Fibroblast of skin of left quadriceps (primary cell): Measurements from ENCODE around the gene HSPA4L.

Experiments
- DNase-seq, 2 experiments: peaks; one replicate each; pipeline ENCODE4 v3.0.0-alpha.2; 2013; ENCODE audit warnings: low read depth in 2 of 2

The HSPA4L gene

GRCh38 chr4:127783955-127784770, 2.0 kb downstream of the HSPA4L start:
- no peak for DNase-seq

GRCh38 chr4:127788517-127788916, 6.4 kb downstream of the HSPA4L start:
- DNase-seq: no peak

DNA sequence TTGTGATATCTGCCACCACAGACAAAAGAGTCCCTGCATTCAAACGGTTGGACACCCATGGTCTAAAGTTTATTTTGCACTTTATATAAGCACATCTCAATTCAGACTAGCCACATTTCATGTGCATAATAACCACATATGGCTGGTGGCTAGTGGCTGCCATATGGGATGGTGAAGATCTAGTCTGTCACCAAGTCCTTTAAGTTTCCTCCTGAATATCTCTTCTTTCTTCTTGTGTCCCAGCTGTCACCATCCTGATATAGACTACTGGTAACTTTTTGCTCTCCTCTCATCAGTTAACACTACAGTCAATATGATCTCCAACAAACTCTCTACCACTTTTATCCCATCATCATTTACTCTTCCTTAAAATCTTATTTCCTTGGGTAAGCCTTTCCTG, 9.3 kb downstream of the HSPA4L start:
- no peak for DNase-seq

DNA sequence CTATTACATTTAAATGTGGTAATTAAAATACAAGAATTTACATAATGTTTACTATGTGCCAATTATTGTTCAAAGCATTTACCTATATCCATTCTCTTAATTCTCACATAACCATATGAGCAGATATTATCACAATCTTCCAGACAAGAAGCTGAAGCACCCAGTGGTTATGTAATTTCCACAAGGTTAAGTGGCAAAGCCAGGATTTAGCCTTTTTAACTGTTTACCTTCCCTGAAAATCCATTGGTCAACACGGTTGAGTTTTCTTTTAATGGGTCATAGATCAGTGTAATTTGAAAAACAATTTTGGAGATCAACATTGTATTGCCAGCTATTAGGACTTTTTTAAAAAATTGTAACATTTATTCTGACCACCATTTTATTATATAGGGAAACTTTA, 11.4 kb downstream of the HSPA4L start:
- no peak for DNase-seq

GRCh38 chr4:127799711-127800110, 17.6 kb downstream of the HSPA4L start:
- no peak for DNase-seq

GRCh38 chr4:127809173-127809800, 27.2 kb downstream of the HSPA4L start:
- DNase-seq: no peak

DNA sequence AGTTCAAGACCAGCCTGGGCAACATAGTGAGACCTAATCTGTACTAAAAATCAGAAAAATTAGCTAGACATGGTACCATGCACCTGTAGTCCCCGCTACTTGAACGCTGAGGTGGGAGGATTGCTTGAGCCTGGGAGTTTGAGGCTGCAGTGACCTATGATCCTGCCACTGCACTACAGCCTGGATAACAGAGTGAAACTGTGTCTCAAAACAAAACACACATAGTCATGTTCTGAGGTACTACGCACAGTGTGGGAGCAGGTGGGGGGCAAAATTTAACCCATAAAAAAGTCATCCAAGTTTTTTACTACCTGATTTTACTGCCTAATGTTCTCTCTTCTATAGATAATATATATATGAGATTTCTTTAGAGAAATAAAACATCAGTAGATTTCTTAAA, 28.4 kb downstream of the HSPA4L start:
- DNase-seq: no peak

GRCh38 chr4:127822430-127822829, 40.3 kb downstream of the HSPA4L start:
- DNase-seq: no peak

DNA sequence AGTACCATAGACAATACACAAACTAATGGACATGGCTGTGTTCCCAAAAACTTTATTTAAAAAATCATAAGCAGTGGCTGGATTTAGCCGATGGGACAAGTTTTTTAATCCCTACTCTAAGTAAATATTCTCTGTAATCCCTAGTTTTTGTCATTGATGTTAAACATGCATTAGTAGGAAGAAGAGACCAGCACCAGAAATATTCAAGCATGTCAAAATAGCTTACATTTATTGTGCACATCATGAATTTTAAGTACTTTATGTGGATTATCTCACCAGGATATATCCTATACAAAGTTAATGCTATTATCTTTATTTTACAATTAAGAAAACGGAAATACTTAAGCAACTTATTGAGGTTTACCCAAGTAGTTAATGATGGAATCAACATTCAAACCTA, 46.0 kb downstream of the HSPA4L start:
- DNase-seq: no peak

- DNase-seq: no peak
Observed at GRCh38 chr4:127829014-127829413, 46.9 kb downstream of the HSPA4L start.

- DNase-seq: no peak
Observed at GRCh38 chr4:127832585-127832984, 50.5 kb downstream of the HSPA4L start.

DNA sequence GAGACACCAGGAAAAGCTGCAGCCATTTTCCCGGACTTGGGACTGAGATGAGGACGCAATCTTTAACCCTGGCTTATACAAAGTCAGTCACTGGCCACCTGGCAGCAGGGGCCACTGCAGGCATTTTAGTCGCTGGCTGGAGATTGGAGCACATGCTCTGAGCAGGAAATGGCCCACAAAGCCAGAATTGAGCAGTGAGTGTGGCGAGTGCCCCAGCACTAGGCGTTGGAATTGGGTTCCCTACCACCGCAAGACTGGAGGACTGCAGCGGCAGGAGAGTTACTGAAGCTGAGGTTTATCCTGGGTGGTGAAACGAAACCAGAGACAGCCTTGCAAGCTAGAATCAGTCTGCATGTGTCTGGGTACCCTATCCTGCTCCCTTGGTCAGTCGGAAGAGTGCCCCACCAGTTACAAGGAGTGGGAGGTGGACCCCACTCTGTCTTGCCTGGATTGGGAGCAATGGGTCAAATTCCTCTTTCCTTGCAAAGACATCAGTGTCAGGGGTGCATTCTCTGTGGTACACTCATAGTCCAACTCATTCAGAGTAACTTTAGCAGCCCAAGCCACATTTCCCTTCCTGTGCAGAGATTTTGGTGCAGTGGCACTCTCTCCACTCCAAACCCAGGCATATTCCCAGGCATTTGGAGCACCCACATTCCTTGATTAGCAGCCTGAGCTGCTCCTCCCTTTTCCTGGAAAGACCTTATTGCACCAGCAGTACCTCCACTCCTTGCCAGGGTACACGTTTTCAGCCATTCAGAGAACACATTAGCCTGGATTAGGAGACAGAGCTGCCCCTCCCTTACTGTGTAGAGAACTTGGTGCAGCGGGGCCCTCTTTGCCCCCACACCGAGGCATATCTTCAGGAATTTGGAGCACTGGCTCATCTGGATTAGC, 61.8 kb downstream of the HSPA4L start:
- no peak for DNase-seq

GRCh38 chr4:127844601-127845116, 62.5 kb downstream of the HSPA4L start:
- no peak for DNase-seq

DNA sequence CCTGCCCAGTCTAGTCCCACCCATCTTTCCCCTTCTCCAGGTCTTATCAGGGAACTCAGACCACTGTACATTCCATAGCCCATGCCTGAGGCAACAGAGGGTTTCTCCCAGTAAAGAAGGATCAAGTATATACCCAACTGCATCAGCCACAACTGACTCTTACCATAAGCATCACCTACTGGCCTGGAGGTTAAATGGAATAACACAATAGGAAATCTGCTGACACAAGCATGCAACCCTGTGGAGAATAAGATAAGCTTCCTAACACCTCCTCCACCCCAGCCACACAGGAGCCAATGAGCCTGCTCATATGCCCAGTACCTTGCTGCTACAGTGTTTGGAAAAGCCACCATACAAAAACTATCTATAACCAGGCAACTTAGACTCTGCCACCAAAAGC, 63.9 kb downstream of the HSPA4L start:
- no peak for DNase-seq

DNA sequence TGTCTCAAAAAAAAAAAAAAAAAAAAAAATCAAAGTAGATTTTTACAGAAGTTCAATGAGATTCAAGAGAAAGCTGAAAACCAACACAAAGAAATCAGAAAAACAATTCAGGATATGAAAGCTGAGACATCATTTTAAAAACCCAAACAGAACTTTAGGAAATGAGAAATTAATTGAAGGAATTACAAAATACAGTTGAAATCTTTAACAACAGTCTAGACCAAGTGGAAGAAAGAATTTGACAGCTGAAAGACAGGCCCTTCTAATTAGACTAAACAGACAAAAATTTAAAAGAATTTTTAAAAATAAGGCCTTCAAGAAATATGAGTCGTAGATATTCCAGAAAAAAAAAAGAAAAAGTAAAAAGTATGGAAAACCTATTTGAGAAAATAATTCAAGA, 64.6 kb downstream of the HSPA4L start:
- DNase-seq: no peak

DNA sequence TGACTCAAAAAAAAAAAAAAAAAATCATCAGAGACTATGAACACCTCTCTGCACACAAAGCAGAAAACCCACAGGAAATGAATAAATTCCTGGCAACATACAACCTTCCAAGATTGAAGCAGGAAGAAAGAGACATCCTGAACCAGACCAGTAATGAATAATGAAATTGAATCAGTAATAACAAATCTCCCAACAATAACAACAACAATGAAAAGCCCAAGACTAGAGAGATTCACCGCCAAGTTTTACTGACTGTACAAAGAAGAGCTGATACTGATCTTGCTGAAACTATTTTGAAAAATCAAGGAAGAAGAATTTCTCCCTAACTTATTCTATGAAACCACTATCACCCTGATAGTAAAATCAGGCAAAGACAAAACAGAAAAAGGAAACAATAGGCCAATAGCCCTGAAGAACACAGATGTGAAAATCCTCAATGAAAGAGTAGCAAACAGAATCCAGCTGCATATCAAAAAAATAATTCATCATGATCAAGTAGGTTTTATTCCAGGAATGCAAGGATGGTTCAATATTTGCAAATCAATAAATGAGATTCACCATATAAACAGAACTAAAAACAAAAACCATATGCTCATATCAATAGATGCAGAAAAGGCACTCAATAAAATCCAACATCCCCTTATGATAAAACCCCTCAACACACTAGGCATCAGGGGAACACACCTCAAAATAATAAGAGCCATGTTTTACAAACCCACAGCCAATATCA, 67.5 kb downstream of the HSPA4L start:
- DNase-seq: no peak

DNA sequence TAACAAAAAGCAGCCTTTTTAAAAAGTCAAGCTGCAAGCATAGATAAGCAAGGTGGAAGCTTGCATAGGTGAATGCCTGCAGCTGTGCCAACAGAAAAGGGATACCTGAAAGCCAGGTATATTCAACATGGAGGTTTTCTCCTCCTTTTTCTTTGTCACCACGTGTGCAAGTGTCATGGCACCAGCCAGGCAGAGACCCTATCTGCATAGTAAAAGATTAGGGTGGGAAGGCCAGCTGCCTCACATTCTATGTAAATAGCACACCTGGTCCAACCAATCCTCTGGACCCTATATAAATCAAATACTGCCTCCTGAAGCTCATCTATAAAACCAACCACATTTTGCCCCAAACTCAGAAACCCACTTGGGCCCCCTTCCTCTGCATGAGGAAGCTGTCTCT, 70.5 kb downstream of the HSPA4L start:
- no peak for DNase-seq

DNA sequence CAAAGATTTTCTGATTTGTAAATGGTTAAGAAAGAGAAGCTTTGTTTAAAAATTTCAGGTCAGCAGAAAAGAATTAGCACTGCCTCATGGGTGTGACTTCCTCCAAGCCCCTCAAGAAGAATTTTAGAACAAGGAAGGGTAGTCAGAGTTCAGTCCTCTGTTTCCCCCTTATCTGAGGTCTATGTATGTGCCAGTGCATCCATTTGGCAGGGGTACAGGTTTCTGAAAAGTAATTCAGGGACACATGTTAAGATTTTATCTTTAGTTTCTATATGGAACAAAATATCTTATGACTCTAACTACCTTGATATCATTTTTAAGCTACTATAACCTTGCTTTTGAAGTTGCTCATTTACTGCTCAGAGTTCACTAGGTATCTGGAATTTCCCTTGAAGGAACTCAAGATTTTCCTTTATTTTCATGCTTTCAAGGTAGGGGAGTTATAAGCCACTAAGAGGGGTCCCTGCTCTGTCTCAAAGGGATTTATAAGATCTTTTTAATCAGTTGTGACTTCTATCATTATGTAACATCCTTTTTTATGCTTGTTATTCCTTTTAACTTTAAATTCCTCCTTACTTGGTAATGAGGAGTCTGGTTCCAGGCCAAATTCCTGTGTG, 74.2 kb downstream of the HSPA4L start:
- DNase-seq: no peak

DNA sequence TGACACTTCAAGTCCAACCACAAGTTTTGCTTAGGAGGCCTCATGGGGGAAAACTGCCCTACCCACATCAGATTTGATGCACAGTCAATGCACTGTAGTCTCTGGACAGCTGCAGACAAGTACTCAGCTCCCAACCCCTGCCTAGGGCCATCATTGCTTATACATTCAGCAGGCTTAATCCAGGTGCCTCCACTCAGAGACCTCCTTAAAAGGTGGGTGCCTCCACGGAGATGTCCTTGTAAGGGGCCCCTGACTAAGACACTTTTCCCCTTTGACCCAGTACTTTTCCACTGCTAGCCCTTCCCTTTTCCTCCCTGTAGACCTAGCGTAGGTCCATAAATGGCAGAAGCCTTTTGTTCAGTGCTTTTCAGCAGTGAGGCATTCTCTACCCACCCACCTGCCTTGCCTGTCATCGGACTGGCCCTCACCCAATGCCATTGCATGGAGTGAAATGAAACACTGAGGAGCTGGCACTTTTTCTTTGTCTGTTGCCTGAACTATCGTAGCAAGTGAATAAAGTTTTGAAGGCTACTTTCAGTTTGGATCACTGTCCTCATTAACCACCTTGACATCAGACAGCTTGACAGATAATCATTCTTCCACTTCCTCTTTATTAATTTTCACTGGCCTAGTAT, 74.8 kb downstream of the HSPA4L start:
- peak; percentile 71 for DNase-seq

GRCh38 chr4:127857641-127858040, 75.5 kb downstream of the HSPA4L start:
- no peak for DNase-seq

- DNase-seq: no peak
Observed at GRCh38 chr4:127868196-127868595, 86.1 kb downstream of the HSPA4L start.
